HCT116 (cell line): ENCODE results near the gene KIF5C.

Experiments used
- ATF3 ChIP-seq: IDR thresholded peaks from 2 replicates; pipeline ENCODE4 v1.6.1; 2012
- CTCF ChIP-seq, 3 experiments: fragments of 200-600 bp in 1 of 3; sonication (generic) in 1 of 3; IDR thresholded peaks in 2 of 3; conservative IDR thresholded peaks in 1 of 3; 2 replicates each; pipeline ENCODE4 v1.5.1; 2012 to 2017; ENCODE audit warnings: low read depth in 2 of 3, low read length in 2 of 3, antibody characterized with exemption in 1 of 3, borderline replicate concordance in 1 of 3, control low read depth in 1 of 3, mild to moderate bottlenecking in 1 of 3, mixed read lengths in 1 of 3, mixed run types in 1 of 3, moderate library complexity in 1 of 3; ENCODE audit not compliant: insufficient read depth in 1 of 3
- EGR1 ChIP-seq: IDR thresholded peaks from 2 replicates; pipeline ENCODE4 v1.6.1; 2012; ENCODE audit warnings: low read depth
- EZH2 ChIP-seq: fragments of 200-600 bp; sonication (generic); IDR thresholded peaks from 2 replicates; pipeline ENCODE4 v1.6.1; 2017; ENCODE audit warnings: antibody characterized with exemption, mixed run types
- POLR2A ChIP-seq: IDR thresholded peaks from 2 replicates; pipeline ENCODE4 v1.7.0; 2011; ENCODE audit warnings: borderline replicate concordance; ENCODE audit not compliant: insufficient read depth, insufficient read length; ENCODE audit errors: extremely low read depth
- POLR2AphosphoS5 ChIP-seq: IDR thresholded peaks from 2 replicates; pipeline ENCODE4 v1.6.1; 2011; ENCODE audit warnings: mild to moderate bottlenecking, low read depth, low read length, moderate library complexity
- RAD21 ChIP-seq: IDR thresholded peaks from 2 replicates; pipeline ENCODE4 v1.6.1; 2012; ENCODE audit warnings: low read depth, mild to moderate bottlenecking
- SIN3A ChIP-seq: IDR thresholded peaks from 2 replicates; pipeline ENCODE4 v1.6.1; 2012; ENCODE audit warnings: low read depth
- SP1 ChIP-seq: IDR thresholded peaks from 2 replicates; pipeline ENCODE4 v1.6.1; 2012; ENCODE audit warnings: low read depth
- TF ChIP-seq, protein P1 (sequence below): IDR thresholded peaks from 2 replicates; pipeline ENCODE4 v1.6.1; 2012; ENCODE audit warnings: low read depth
- TF ChIP-seq, protein P2 (sequence below): IDR thresholded peaks from 2 replicates; pipeline ENCODE4 v1.6.1; 2011; ENCODE audit warnings: mild to moderate bottlenecking, low read length, moderate library complexity; ENCODE audit not compliant: insufficient replicate concordance; ENCODE audit errors: extremely low read depth
- TF ChIP-seq, protein P3 (sequence below): IDR thresholded peaks from 2 replicates; pipeline ENCODE4 v1.6.1; 2012

- TF ChIP-seq EGR1 (no peak), ATF3 (no peak), CTCF (IDR thresholded peaks at IDR 0.05 in 2 of 3, conservative IDR thresholded peaks at IDR 0.05 in 1 of 3; ENCODE audit: borderline replicate concordance in 1 of 3, insufficient read depth in 1 of 3, low read depth in 2 of 3, low read length in 2 of 3) (no peak), POLR2A (no peak), RAD21 (no peak), EZH2 (no peak), POLR2AphosphoS5 (no peak), SP1 (no peak), SIN3A (no peak)
- TF ChIP-seq, protein P1, sequence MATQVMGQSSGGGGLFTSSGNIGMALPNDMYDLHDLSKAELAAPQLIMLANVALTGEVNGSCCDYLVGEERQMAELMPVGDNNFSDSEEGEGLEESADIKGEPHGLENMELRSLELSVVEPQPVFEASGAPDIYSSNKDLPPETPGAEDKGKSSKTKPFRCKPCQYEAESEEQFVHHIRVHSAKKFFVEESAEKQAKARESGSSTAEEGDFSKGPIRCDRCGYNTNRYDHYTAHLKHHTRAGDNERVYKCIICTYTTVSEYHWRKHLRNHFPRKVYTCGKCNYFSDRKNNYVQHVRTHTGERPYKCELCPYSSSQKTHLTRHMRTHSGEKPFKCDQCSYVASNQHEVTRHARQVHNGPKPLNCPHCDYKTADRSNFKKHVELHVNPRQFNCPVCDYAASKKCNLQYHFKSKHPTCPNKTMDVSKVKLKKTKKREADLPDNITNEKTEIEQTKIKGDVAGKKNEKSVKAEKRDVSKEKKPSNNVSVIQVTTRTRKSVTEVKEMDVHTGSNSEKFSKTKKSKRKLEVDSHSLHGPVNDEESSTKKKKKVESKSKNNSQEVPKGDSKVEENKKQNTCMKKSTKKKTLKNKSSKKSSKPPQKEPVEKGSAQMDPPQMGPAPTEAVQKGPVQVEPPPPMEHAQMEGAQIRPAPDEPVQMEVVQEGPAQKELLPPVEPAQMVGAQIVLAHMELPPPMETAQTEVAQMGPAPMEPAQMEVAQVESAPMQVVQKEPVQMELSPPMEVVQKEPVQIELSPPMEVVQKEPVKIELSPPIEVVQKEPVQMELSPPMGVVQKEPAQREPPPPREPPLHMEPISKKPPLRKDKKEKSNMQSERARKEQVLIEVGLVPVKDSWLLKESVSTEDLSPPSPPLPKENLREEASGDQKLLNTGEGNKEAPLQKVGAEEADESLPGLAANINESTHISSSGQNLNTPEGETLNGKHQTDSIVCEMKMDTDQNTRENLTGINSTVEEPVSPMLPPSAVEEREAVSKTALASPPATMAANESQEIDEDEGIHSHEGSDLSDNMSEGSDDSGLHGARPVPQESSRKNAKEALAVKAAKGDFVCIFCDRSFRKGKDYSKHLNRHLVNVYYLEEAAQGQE, result no peak
- TF ChIP-seq, protein P2, sequence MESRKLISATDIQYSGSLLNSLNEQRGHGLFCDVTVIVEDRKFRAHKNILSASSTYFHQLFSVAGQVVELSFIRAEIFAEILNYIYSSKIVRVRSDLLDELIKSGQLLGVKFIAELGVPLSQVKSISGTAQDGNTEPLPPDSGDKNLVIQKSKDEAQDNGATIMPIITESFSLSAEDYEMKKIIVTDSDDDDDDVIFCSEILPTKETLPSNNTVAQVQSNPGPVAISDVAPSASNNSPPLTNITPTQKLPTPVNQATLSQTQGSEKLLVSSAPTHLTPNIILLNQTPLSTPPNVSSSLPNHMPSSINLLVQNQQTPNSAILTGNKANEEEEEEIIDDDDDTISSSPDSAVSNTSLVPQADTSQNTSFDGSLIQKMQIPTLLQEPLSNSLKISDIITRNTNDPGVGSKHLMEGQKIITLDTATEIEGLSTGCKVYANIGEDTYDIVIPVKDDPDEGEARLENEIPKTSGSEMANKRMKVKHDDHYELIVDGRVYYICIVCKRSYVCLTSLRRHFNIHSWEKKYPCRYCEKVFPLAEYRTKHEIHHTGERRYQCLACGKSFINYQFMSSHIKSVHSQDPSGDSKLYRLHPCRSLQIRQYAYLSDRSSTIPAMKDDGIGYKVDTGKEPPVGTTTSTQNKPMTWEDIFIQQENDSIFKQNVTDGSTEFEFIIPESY, result no peak
- TF ChIP-seq, protein P3, sequence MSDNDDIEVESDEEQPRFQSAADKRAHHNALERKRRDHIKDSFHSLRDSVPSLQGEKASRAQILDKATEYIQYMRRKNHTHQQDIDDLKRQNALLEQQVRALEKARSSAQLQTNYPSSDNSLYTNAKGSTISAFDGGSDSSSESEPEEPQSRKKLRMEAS, result no peak
Observed at GRCh38 chr2:149064856-149065630, 190.0 kb downstream of the KIF5C start.
